GM13976 (cell line): Measurements from ENCODE around the gene RRH.
"Not testable (repeated sequence)": the region's sequence is repeated elsewhere in the genome, so short reads cannot be mapped to it uniquely, and the experiment has no call there.

Experiments used
- DNase-seq: peaks from one replicate; pipeline ENCODE4 v3.0.0; 2012; ENCODE audit warnings: low spot score
- CTCF ChIP-seq: IDR thresholded peaks from 2 replicates; pipeline ENCODE4 v1.5.1; 2012; ENCODE audit warnings: borderline replicate concordance, mild to moderate bottlenecking; ENCODE audit not compliant: insufficient read depth; ENCODE audit errors: extremely low read depth, missing control alignments, control extremely low read depth
- in situ Hi-C: fragments of 300-500 bp; cut with MboI; formaldehyde crosslinking; loops from one replicate; pipeline ENCODE4 v1.12.0; 2022; ENCODE audit warnings: low sequenced_read_pairs, mixed read lengths, inconsistent platforms; ENCODE audit not compliant: unreplicated experiment

Gene RRH

DNA sequence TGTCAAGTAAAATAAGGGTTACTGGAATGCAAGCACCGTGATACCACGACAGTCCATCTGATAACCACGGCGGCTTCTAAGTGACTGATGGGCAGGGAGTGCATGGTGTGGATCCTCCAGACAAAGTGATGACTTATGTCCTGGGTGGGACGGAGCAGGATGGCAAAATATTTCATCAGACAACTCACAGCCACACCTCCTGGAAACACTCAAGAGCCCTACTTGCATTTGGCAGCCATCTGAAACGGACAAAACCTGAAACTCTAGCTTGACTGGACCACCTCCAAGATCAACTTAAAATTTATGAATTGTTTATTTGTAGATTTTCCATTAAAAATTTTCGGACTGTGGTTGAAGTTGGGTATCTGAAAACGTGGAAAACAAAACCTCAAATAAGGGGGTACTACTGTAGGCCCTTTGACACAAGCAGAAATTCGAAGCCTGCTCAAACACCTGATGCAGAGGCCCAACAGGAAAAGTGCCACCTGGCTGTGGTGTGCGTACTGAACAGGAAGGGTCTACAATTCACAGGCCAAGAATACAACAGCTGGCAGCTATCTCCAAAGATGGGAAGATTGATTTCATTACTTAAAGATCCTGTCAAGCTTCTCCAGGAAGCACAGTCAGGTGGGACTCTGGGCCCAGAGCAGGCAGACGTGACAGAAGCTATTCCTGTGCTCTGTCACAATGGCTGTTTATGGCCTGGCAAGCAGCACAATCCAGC, 46.2 kb downstream of the RRH start:
- no peak for DNase-seq
- in situ Hi-C loops = no loop called here
- TF ChIP-seq CTCF = no peak

DNA sequence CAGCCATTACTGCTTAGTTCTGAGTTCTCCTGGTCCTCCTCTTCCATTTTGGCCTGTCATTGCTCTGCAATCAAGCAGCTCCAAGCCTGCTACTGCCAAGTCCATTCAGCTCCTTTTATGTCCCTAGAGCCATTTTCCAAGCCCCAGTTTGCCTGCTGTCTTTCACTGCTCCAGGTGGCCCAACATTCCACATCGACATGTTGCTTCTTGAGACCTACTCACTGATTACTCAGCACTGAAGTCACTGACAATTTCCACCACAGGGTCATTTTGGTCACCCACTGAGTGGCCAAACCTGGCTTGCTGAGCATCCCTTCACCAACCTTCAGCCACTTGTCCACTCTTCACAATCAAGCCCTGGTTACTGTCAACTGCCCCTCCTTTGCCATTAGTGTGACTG, 47.3 kb downstream of the RRH start:
- in situ Hi-C loops = no loop called here
- DNase-seq = no peak
- no peak for TF ChIP-seq CTCF

- in situ Hi-C loops, DNase-seq: not testable (repeated sequence)
These were observed 47.8 kb downstream of the RRH start for GRCh38 chr4:109875553-109875952.

DNA sequence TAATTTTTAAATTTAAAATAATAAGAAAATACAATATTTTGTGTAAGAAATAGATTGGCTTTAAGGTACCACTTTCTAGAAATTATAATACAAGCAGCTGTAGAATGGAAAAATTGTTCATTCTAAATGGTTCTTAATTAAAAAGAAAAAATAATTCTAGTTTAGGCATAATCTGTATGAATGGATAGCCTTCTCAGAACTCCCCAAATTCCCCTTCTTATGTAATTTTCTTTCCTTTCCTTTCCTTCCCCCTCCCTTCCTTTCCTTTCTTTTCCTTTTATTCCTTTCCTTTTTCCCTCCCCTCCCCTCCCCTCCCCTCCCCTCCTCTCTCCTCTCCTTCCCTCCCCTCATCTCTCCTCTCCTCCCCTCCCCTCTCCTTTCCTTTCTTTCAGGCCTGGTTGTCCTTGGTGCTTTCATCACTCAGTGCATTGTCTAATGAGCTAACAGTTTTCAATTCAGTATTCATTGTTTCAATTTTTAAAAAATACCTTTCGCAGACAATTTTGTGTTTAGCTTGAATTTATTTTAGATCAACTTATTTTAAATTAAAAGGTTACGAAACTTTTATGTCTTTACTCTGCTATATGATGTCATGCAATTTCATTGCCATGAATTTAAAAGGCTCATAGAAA, 49.0 kb downstream of the RRH start:
- in situ Hi-C loops = no loop called here
- DNase-seq = no peak
- TF ChIP-seq CTCF = no peak

DNA sequence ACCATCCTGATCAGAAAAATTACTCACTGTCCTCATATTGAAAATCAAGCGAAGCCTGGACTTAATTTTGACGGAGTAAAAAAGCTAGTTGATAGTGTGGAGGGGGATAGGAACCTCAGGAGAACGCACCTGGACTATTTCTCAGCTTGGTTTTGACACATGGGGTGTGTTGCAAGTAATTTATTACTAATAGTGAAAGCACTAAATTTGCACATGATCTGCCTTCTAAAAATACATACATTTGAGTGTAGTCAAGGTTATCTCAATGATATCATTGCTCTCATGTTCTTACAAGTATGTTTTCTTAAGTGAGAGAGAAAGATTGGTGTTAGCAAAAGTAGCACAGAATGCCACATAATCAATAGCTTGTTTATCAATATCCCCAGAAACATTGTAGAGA, 49.6 kb downstream of the RRH start:
- in situ Hi-C loops = no loop called here
- TF ChIP-seq CTCF = no peak
- peak; percentile 38 for DNase-seq

- in situ Hi-C loops = no loop called here
- no peak for DNase-seq
- TF ChIP-seq CTCF = no peak
These were observed 50.6 kb downstream of the RRH start for GRCh38 chr4:109878355-109878754.

DNA sequence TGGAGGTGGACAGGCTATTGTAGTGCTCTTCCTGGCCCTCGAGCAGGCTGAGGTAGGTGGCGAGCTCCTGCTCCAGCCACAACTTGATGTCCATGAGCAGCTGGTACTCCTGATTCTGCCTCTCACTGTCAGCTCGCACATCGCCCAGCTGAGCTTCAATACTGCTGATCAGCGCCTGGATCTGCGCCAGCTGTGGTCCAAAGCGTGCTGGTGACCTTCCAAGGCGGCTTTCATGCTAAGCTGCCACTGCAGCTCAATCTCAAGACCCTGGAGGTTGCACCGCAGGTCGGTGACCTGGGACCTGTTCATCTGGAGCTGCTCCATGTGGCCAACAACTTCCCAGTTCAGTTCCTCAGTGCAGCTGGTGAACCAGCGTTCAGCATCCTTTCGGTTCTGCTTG, 51.3 kb downstream of the RRH start:
- in situ Hi-C loops = no loop called here
- no peak for DNase-seq
- no peak for TF ChIP-seq CTCF
